Bronchial epithelial cell (primary cell): ENCODE data around the gene SCUBE2. TPM values are rescaled to one million over a fixed set of nuclear protein-coding genes. Genes with fewer than 3 reads are reported as not detected.

Experiments
- DNase-seq: peaks from one replicate; pipeline ENCODE4 v3.0.0-alpha.2; 2010; ENCODE audit warnings: low read depth
- FAIRE-seq: peaks from 2 replicates; lab custom pipeline; 2011; peaks lifted over from hg19 to GRCh38; lab: Jason Lieb, UNC
- H3K27me3 ChIP-seq: 2 replicates; pipeline ENCODE4 v1.5.1; 2011; ENCODE audit warnings: low read length; ENCODE audit not compliant: control insufficient read depth, insufficient read depth
- H3K36me3 ChIP-seq: 2 replicates; pipeline ENCODE4 v1.5.1; 2011; ENCODE audit warnings: low read length; ENCODE audit not compliant: control insufficient read depth, insufficient read depth
- H3K4me3 ChIP-seq: 2 replicates; pipeline ENCODE4 v1.5.1; 2011; ENCODE audit warnings: mild to moderate bottlenecking, low read depth, low read length, control low read depth
- total RNA-seq: library from RNA; depleted of rRNA; stranded (reverse); fragments of >200 nt; gene quantifications from 2 replicates; pipeline ENCODE4 v1.2.1, GENCODE V29; 2014
- TF ChIP-seq, protein P1 (sequence below): IDR thresholded peaks from 2 replicates; pipeline ENCODE4 v1.5.1; 2011; ENCODE audit warnings: mild to moderate bottlenecking, moderate library complexity, low read length, control low read depth, inconsistent platforms; ENCODE audit not compliant: insufficient read depth, severe bottlenecking

Gene SCUBE2
- total RNA-seq, 1 donor from 2014 or later = not detected

DNA sequence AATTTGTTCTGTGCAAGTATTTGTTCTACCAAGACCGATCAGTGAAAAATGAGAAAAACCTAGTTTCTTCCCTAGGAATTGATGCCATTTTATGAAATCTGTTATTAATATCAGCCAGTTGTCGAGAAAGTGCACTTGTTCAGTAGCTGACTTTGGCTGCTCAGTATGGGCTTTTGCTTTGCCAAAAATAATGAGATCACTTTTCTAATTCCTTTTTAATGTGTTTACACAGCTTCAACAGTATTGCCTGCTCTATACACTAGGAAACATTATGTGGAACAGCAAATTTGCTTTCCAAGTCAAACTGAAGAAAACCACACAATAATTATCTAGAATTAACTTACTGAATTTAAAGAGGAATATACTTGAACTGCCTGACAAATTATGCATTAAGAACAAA lies 34.4 kb downstream of the SCUBE2 start:
- FAIRE-seq = no peak
- TF ChIP-seq, protein P1, sequence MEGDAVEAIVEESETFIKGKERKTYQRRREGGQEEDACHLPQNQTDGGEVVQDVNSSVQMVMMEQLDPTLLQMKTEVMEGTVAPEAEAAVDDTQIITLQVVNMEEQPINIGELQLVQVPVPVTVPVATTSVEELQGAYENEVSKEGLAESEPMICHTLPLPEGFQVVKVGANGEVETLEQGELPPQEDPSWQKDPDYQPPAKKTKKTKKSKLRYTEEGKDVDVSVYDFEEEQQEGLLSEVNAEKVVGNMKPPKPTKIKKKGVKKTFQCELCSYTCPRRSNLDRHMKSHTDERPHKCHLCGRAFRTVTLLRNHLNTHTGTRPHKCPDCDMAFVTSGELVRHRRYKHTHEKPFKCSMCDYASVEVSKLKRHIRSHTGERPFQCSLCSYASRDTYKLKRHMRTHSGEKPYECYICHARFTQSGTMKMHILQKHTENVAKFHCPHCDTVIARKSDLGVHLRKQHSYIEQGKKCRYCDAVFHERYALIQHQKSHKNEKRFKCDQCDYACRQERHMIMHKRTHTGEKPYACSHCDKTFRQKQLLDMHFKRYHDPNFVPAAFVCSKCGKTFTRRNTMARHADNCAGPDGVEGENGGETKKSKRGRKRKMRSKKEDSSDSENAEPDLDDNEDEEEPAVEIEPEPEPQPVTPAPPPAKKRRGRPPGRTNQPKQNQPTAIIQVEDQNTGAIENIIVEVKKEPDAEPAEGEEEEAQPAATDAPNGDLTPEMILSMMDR = no peak
- no peak for DNase-seq
- no peak overlapping the region for H3K4me3 ChIP-seq
- H3K36me3 ChIP-seq = no peaks in the 10 kb centered on the region
- peaks cover 3% of the 10 kb centered on the region for H3K27me3 ChIP-seq

DNA sequence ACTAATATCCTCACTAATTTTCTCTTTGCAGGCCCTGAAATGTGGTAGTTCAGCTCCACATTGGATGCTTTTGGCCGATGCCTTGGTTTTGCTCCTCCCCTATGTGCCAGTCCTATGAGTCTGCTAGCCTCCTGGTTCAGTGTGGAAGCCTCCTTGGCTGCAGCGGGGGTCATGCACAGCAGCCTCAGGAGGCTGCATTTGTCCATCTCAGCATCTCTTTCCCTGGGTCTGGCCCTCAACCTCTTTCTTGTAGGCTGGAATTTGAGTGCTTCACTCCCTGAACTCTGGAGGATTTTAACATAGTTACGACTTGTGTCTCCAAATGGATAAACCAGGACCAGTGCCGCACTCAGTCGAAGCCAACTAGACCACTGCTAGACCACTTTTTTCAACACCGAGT lies 34.9 kb downstream of the SCUBE2 start:
- peaks cover 3% of the 10 kb centered on the region for H3K27me3 ChIP-seq
- DNase-seq = no peak
- H3K4me3 ChIP-seq = no peak overlapping the region
- FAIRE-seq = no peak
- no peaks in the 10 kb centered on the region for H3K36me3 ChIP-seq
- TF ChIP-seq, protein P1 = no peak

DNA sequence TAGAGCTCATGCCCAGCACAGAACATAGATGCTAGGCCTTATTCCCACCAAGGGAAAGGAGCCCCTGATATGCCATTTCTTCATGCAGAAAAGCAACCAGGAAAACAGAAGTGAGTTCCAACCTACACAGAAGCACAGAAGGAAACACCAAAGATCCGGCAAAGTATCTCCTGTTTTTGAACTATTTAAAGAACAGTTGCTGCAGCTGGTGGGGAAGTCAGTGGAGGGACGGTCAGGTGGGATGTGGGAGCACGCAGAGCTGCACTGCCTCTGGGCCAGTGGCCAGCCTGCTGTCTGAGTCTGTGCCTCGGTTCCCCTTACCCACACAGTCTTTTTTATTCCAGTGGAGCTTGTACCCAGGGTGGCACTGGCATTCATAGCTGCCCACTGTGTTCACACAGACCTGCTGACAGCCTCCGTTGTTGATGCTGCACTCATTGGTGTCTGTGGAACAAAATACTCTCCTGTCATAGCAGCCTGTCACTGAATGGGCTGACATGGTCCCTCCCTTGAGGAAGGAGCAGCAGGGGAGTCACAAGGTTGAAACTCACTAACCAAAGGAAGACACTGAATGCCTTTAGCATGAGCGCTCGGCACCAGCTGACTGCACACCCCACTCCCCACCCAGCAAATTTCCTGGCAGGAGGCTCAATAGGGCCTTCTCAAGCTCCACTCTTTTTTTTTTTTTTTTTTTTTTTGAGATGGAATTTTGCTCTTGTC lies 37.9 kb downstream of the SCUBE2 start:
- peak; percentile 30 for DNase-seq
- TF ChIP-seq, protein P1 = no peak
- H3K27me3 ChIP-seq = peaks cover 3% of the 10 kb centered on the region
- no peaks in the 10 kb centered on the region for H3K36me3 ChIP-seq
- FAIRE-seq = no peak
- H3K4me3 ChIP-seq = no peak overlapping the region

DNA sequence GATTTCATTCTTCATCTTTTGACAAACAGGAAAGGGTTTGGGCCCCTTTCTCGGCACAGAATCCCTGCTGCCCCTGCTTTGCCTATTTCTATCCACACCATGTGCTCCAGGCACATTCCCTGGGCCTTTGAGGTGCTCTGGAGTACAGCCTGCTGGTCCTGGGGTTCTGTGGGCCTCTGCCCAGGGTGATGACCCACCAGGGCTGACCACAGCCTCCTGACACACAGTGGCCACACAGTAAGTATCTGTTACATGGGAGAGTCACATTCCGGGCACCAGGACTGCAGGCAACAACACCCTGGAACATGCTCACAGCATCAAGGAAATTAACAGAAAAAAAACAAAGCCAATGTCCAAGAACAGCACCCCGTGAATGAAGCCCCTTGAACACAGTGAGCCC lies 39.1 kb downstream of the SCUBE2 start:
- TF ChIP-seq, protein P1 = no peak
- DNase-seq (no peak), FAIRE-seq (no peak)

DNA sequence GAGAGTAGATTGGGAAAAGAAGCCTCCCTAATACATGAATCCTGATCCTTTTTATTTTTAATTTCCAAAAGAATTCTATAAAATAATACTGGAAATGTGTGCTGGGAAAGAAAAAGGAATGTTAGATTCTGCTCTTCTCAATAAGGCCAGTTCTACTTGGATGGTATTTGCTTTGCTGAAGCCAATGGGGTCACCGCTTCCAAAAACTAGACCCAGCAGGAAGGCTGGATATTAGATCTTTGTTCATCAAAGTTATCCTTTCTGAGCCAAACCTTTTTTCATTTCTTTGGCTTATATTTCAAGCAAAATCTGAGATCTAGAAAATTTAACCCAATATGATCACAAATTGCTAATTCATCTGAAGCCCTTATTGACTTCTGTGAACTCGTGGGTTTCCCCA lies 41.4 kb downstream of the SCUBE2 start:
- Histone ChIP-seq H3K4me3 (no peak overlapping the region), H3K27me3 (no peaks in the 10 kb centered on the region), H3K36me3 (no peaks in the 10 kb centered on the region)
- FAIRE-seq (no peak), DNase-seq (no peak)
- TF ChIP-seq, protein P1 = no peak

More for the DNA sequence above, 39.1 kb downstream of the SCUBE2 start:
- H3K4me3 ChIP-seq = no peak overlapping the region
- H3K36me3 ChIP-seq = no peaks in the 10 kb centered on the region
- H3K27me3 ChIP-seq = peaks cover 3% of the 10 kb centered on the region

DNA sequence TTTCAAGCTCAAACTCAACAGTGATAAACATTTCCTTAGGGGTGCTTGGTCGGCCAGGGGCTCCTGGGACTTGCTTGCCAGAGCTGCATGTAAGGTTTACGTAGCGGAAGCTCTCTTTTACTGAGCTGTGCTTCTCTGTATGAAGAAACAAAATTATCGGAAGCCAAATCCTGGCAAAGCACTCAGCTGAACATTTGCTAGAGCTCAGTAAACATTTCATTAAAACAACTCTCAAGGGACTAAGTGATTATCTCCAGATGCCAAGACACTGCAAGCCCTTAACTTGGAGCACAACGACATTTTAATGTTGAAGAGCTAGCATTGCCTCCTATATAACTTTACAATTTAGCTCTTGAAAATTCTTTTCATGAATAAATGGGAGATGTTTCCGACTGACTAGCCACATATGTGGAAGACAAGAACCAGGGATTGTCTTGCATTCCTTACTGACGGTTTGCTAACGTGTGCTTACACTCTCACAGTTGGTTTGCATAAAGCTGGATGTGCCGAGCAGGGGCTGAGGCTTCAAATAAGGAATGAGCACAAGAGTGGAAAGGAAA lies 43.4 kb downstream of the SCUBE2 start:
- FAIRE-seq = no peak
- no peaks in the 10 kb centered on the region for H3K36me3 ChIP-seq
- H3K27me3 ChIP-seq = no peaks in the 10 kb centered on the region

More for the DNA sequence above, 43.4 kb downstream of the SCUBE2 start:
- TF ChIP-seq, protein P1 = no peak
- no peak overlapping the region for H3K4me3 ChIP-seq
- DNase-seq = no peak
